ENCODE results near the gene TSKU. TPM values are rescaled to one million over a fixed set of nuclear protein-coding genes. Genes with fewer than 3 reads are reported as not detected.

The TSKU gene
- total and polyA plus RNA-seq, 2 donors (not counting 1 experiment from before 2014, with no cell fraction given) = 5.0 to 10.6 TPM

GRCh38 chr11:76747915-76748860 lies 35.0 kb upstream of the TSKU start:
- no peak overlapping the region for H2AFZ ChIP-seq (ENCODE audit: low read length)
- H3K9ac ChIP-seq (ENCODE audit: insufficient read depth, low read length) = no peak overlapping the region
- no peaks in the 10 kb centered on the region for H4K20me1 ChIP-seq (ENCODE audit: control insufficient read depth, extremely low read depth, insufficient read depth, low read length)
- no peak overlapping the region for H3K4me2 ChIP-seq (ENCODE audit: extremely low read depth, insufficient read depth, low read length)
- no peaks in the 10 kb centered on the region for H3K9me3 ChIP-seq (ENCODE audit: control insufficient read depth, insufficient read depth, low read depth, low read length)
- H3K4me1 ChIP-seq (ENCODE audit: control insufficient read depth, extremely low read depth, insufficient read depth, low read length) = peaks cover 11% of the 10 kb centered on the region
- no peak overlapping the region for H3K4me3 ChIP-seq (replicated peaks in 1 of 4; ENCODE audit: control extremely low read depth in 1 of 4, insufficient read depth in 1 of 4, low read depth in 3 of 4, low read length in 4 of 4)
- DNase-seq (ENCODE audit: low read depth in 2 of 2) = no peak
- no peaks in the 10 kb centered on the region for H3K79me2 ChIP-seq (ENCODE audit: control insufficient read depth, insufficient read depth, low read length)
- TF ChIP-seq CTCF (conservative IDR thresholded peaks at IDR 0.05 in 1 of 2, IDR thresholded peaks at IDR 0.05 in 1 of 2; ENCODE audit: low read depth in 1 of 2, low read length in 2 of 2) (no peak), EZH2 (IDR thresholded peaks at IDR 0.05; ENCODE audit: low read length, missing control alignments) (no peak)
- H3K36me3 ChIP-seq (ENCODE audit: control insufficient read depth, insufficient read depth, low read length) = no peaks in the 10 kb centered on the region
- peaks cover 2% of the 10 kb centered on the region for H3K27me3 ChIP-seq (ENCODE audit: control insufficient read depth, insufficient read depth, low read length)
- no peak overlapping the region for H3K27ac ChIP-seq (ENCODE audit: insufficient read depth, low read length)

GRCh38 chr11:76748948-76749347 lies 34.2 kb upstream of the TSKU start:
- Histone ChIP-seq H3K4me2 (ENCODE audit: extremely low read depth, insufficient read depth, low read length) (no peak overlapping the region), H3K4me1 (ENCODE audit: control insufficient read depth, extremely low read depth, insufficient read depth, low read length) (peaks cover 12% of the 10 kb centered on the region), H3K9me3 (ENCODE audit: control insufficient read depth, insufficient read depth, low read depth, low read length) (no peaks in the 10 kb centered on the region), H3K79me2 (ENCODE audit: control insufficient read depth, insufficient read depth, low read length) (no peaks in the 10 kb centered on the region), H3K9ac (ENCODE audit: insufficient read depth, low read length) (no peak overlapping the region), H3K27me3 (ENCODE audit: control insufficient read depth, insufficient read depth, low read length) (peaks cover 2% of the 10 kb centered on the region), H3K4me3 (replicated peaks in 1 of 4; ENCODE audit: control extremely low read depth in 1 of 4, insufficient read depth in 1 of 4, low read depth in 3 of 4, low read length in 4 of 4) (no peak overlapping the region), H4K20me1 (ENCODE audit: control insufficient read depth, extremely low read depth, insufficient read depth, low read length) (no peaks in the 10 kb centered on the region), H3K27ac (ENCODE audit: insufficient read depth, low read length) (no peak overlapping the region), H3K36me3 (ENCODE audit: control insufficient read depth, insufficient read depth, low read length) (no peaks in the 10 kb centered on the region), H2AFZ (ENCODE audit: low read length) (no peak overlapping the region)
- DNase-seq (ENCODE audit: low read depth in 2 of 2) = no peak
- TF ChIP-seq CTCF (conservative IDR thresholded peaks at IDR 0.05 in 1 of 2, IDR thresholded peaks at IDR 0.05 in 1 of 2; ENCODE audit: low read depth in 1 of 2, low read length in 2 of 2) (no peak), EZH2 (IDR thresholded peaks at IDR 0.05; ENCODE audit: low read length, missing control alignments) (no peak)

GRCh38 chr11:76750067-76750466 lies 33.1 kb upstream of the TSKU start:
- TF ChIP-seq CTCF (conservative IDR thresholded peaks at IDR 0.05 in 1 of 2, IDR thresholded peaks at IDR 0.05 in 1 of 2; ENCODE audit: low read depth in 1 of 2, low read length in 2 of 2) = no peak
- no peak for TF ChIP-seq EZH2 (IDR thresholded peaks at IDR 0.05; ENCODE audit: low read length, missing control alignments)

More at GRCh38 chr11:76750067-76750466, 33.1 kb upstream of the TSKU start:
- Histone ChIP-seq H3K4me1 (ENCODE audit: control insufficient read depth, extremely low read depth, insufficient read depth, low read length) (peaks cover 12% of the 10 kb centered on the region), H3K4me3 (replicated peaks in 1 of 4; ENCODE audit: control extremely low read depth in 1 of 4, insufficient read depth in 1 of 4, low read depth in 3 of 4, low read length in 4 of 4) (no peak overlapping the region), H3K27ac (ENCODE audit: insufficient read depth, low read length) (no peak overlapping the region), H3K9me3 (ENCODE audit: control insufficient read depth, insufficient read depth, low read depth, low read length) (no peaks in the 10 kb centered on the region), H4K20me1 (ENCODE audit: control insufficient read depth, extremely low read depth, insufficient read depth, low read length) (no peaks in the 10 kb centered on the region), H3K9ac (ENCODE audit: insufficient read depth, low read length) (no peak overlapping the region), H3K4me2 (ENCODE audit: extremely low read depth, insufficient read depth, low read length) (no peak overlapping the region), H3K27me3 (ENCODE audit: control insufficient read depth, insufficient read depth, low read length) (peaks cover 2% of the 10 kb centered on the region), H3K36me3 (ENCODE audit: control insufficient read depth, insufficient read depth, low read length) (no peaks in the 10 kb centered on the region), H3K79me2 (ENCODE audit: control insufficient read depth, insufficient read depth, low read length) (no peaks in the 10 kb centered on the region), H2AFZ (ENCODE audit: low read length) (no peak overlapping the region)
- no peak for DNase-seq (ENCODE audit: low read depth in 2 of 2)
